NCI-H510A (cell line): ENCODE measurements around the gene NUPR1.
"Not testable (repeated sequence)": the region's sequence is repeated elsewhere in the genome, so short reads cannot be mapped to it uniquely, and the experiment has no call there.

Source experiments
- DNase-seq: peaks from one replicate; lab custom pipeline; 2025; lab: John Stamatoyannopoulos, UW

NUPR1 gene, protein sequence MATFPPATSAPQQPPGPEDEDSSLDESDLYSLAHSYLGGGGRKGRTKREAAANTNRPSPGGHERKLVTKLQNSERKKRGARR

DNA sequence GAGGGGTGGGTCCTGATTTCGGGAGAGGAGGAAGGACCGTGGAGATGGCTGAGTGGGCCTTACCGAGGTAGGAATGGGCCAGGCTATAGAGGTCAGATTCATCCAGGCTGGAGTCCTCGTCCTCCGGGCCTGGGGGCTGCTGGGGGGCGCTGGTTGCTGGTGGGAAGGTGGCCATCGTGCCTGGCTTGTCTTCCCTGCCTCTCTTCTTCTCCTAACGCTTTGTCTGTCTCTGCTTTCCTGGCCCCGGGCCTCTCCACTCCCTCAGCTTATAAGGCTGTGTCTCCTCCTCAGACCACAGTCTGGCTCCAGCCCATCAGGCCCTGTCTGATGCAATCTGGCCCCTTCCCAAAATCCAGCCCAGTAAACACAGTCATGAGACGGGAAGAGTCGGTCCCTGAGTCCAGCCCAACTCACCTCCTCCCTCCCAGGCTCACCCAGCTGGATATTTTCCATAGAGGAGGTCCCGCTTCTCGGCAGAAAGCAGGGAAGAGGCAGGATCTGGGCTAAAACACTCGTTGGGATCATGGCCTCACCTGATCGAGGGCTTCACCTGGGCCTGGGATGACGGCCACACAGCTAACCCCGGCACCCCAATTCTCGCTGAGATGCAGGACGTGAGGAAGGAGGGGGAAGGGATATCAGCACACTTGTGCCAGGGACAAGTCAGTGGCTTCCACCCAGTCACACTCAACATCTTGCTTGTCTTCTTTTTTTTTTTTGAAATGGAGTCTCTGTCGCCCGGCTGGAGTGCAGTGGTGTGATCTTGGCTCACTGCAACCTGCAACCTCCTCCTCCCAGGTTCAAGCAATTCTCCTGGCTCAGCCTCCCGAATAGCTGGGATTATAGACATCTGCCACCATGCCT is at the start of gene NUPR1:
Gene NUPR1, minus strand, starts transcription at position 242 of the 864 bp plus-strand sequence. Its CDS starts 67 bp downstream, at position 175.
- DNase-seq = no peak

DNA sequence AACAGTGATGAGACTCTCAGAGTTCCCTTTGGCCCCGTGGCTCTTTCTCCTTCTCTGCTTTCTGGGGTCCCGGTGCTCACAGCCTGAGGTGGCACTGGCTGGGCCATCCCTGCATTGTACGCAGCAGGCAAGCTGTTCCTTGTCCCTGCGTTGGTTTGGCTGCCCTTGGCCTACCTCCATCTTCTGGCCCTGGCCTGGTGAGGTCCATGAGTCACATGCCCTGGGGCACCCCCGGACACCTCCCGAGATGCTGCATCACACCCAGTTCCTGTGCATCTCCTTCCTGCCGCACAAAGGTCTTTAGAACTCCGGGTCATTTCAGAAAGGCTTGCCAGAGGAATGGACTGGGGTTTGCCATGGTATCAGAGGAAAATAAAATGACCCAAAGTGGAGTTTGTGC is 48.6 kb upstream of the NUPR1 start:
- no peak for DNase-seq

DNA sequence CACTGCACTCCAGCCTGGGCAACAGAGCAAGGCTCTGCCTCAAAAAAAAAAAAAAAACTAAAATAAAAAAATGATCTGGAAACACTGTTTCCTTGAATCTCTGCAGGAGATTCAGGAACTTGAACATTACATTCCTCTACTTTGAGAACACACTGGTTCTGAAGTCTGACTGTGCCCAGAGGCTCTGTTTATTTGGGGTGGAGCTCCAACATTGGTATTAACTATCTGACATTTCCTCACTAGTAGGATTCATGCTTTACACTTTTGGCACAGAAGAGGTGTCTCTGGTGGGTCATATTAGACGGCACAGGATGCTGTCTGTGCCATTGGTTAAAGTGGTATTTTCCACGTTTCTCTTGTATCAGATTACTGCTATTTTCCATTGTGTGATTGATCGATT is 47.7 kb upstream of the NUPR1 start:
- no peak for DNase-seq

DNA sequence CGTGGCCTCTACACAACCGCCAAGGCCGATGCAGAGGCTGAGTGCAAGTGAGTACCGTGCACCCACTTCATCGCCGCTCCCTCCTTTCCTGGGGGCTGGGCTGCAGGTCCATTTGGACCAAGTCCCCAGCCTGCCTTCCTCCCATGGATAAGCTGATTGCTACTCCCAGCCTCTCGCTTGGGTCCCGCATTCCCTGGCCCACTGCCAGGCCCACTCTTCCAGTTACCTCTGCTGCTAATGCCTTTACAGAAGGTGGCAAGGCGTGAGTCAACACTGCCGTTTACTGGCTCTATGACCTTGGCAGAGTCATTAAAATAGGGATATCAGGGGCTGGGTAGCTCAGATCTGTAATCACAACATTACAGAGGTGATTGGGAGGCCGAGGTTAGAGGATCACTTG is 46.9 kb upstream of the NUPR1 start:
- DNase-seq = no peak

DNA sequence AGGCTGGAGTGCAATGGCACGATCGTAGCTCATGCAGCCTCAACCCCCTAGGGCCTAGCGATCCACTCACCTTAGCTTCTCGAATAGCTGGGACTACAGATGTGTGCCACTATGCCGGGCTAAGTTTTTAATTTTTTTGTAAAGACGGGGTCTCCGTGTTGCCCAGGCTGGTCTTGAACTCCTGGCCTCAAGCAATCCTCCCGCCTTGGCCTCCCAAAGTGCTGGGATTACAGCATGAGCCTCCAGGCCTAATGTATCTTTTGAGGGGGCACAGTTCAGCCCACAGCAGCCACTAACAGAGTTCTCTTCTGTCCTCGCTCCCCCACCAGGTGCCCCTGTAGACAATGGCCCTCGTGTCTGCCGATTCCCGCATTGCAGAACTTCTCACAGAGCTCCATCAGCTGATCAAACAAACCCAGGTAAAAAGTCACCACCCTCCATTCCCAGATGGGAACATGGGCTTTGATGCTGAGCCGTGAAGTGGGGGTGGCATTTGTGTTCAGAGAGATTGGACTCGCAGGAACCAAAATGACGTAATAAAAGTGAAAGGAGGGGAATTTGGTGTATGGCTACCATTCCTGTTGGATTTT is 42.0 kb upstream of the NUPR1 start:
- no peak for DNase-seq

DNA sequence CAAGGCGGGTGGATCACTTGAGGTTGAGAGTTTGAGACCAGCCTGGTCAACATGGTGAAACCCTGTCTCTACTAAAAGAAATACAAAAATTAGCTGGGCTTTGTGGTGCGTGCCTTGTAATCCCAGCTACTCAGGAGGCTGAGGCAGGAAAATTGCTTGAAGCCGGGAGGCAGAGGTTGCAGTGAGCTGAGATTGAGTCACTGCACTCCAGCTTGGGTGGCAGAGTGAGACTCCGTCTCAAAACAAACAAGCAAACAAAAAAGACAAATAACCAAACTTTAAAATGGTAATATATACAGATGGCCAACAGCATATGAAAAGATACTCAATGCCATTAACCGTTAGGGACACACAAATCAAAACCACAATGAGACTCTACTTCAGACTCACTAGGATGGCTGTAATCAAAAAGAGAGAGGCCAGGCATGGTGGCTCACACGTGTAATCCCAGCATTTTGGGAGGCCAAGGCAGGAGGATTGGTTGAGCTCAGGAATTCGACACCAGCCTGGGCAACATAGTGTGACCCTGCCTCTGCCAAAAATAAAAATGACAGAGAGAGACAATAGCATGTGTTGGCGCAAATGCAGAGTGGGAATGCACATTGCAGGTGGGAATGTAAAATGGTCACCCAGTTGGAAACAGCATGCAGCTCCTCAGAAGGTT is 36.8 kb upstream of the NUPR1 start:
- DNase-seq = no peak

DNA sequence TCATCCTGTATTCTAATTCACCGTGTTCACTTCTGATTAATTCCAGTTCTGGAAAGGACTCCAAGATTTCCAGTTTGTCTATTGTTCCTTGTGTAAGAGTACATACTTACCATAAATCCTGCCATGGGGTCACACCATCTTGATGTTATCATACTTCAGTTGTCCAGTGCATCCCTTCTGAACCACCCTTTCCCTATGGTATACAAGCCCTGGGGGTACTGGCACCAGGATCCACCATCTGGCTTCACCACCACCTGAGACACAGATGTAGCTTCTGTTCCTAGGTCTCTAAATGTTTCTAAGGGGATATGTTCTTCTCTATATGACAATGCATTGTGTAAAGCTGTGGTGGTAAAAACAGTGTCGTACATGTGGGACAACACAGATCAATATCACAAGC is 36.2 kb upstream of the NUPR1 start:
- DNase-seq = no peak

DNA sequence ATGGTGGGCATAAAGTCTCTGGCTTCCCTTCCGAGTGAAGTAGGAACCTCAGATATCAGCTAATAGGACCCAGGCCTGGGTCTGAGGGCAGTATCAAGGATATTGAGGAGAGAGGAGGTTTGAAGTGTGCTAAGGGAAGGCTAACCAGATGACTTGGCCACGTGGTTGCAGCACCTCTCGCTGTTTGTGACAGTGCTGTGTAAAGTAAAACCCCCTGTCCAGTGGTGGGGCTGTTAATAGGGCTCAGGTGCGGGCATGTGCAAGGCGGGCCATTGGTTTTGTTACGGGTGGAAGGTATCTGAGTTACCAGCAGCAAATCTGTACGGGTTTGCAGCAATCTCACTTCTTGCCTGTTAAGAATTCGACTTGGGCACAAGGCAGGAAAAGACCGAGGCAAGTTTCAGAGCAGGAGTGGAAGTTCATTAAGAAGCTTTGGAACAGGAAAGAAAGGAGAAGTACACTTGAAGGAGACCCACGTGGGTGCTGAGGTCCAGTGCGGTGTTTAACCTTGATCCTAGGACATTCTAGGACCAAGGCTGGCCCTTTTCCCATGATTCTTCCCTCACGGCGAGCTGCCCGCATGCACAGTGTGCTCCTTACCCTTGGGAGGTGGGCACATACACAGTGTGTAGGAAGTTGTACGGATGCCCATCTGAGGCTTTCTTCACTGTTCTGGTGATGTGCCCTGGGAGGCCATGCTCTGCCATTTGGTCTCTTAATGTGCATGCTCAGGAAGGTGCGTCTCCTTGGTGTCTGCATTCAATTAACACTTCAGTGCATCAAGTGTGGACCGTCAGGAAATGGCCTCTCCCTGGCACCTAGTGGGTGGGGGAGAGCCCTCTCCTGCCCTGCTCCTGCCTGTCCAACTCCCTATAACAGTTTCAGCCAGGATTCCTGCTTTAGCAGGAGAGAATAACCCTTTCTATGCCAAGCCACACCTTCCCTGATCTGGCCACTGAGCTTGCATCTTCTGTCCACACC is 35.3 kb upstream of the NUPR1 start:
- no peak for DNase-seq

DNA sequence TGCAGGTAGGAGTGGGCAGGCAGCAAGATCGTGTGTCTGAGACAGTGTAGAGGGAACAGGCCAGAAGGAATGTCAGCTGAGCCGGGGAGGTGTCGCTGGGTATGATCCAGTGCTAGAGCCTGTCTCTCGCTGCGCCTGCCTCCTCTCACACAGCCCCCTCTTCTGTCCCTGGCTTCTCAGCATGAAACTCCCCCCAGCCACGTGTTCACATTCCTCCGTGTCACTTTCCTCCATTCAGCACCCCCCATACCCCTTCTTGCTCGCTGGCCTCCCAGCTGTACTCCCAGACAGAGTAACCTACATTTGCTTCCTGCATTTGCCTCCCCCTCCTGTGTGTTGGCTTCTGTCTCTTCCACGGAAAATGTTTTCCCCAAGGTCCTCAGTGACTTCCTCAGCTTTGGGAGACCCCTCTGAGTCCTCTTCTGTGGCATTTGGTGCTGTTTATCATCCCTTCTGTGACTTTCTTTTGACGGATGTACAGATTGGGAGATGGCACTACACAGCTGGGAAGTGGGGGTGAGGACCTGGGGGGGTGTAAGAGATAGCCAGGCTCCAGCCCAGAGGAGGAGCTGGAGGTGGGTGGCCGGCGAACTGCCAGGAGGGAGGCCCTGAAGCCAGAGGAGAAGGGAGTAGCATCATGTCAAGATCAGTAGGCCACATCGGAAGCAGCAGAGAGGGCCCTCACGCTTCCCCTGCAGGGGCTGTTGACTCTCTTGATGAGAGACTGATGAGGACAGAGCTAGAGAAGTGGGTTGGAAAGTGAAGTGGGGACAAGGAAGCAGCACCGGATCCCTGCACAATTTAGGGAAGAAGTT is 34.1 kb upstream of the NUPR1 start:
- no peak for DNase-seq

DNA sequence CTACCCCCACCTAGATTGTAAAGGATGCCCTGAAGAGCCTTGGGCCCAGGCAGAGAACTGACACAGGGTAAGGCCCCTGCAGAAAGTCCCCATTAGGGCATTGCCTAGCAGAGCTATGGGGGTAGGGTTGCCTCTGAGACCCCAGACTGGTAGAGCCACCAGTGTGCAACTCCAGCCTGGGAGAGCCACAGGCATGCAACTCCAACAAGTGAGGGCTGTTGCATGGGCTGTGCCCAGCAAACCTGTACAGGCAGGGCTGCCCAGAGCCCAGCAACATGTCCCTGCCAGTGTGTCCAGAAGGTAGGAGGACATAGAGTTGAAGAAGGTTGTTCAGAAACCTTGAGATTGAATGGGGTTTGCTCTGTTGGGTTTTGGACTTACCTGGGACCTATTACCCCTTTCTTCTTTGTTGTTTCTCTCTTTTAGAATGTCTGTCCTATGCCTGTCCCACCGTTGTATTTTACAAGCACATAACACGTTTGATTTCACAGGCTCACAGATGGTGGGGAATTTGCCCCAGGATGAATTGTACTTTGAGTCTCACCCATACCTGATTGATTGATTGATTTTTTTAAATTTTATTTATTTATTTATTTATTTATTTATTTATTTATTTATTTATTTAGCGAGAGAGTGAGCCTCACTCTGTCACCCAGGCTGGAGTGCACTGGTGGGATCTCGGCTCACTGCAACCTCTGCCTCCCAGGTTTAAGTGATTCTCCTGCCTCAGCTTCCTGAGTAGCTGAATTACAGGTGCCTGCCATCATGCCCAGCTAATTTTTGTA is 31.4 kb upstream of the NUPR1 start:
- DNase-seq = no peak

DNA sequence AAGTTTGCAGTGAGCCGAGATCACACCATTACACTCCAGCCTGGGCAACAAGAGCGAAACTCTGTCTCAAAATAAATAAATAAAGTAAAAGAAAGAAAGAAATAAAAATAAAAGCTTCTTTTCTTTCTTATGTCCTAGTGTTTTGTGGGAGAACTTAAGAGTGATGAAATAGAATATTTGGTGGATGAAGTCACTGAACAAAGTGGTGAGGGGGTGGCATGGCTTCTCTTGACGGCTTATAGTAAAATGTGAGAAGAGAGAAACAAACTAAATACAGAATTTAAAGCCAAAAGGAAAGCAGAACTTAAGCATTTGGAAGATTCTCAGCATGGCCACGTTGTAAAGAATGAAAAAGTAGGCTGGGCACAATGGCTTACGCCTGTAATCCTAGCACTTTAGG is 30.2 kb upstream of the NUPR1 start:
- no peak for DNase-seq

DNA sequence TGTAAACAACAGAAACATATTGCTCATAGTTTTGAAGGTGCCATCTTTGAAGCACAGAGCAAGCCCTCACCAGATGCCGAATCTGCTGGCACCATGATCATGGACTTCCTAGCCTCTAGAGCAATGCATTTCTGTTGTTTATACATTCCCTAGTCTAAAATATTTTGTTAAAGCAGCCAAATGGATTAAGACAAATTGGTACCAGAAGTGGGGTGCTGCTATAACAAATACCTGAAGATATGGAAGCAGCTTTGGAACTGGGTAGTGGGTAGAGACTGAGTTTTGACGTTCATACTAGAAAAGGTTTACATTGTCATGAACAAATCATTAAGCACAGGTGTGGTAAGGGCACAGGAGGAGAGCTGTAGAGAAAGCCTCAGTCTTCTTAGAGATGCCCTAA is 28.5 kb upstream of the NUPR1 start:
- DNase-seq = no peak

DNA sequence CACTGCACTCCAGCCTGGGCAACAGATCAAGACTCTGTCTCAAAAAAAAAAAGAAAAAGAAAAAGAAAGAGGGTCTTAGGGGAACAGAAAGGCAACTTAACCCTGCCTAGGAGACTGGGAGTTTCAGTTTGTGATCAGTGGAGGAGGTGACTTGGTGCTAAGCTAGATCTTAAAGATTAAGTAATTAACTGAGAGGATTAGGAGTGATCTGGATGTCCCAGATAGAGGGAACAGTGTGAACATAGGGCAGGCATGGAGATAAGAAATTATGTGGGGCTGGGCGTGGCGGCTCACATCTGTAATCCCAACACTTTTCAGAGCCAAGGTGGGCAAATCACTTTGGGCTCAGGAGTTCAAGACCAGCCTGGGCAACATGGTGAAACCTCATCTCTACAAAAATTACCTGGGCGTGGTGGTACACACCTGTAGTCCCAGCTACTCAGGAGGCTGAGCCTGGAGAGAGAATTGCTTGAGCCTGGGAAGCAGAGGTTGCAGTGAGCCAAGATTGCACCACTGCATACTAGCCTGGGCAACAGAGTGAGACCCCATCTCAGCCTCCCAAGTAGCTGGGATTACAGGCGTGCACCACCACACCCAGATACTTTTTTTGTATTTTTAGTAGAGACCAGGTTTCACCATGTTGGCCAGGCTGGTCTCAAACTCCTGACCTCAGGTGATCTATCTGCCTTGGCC is 27.6 kb upstream of the NUPR1 start:
- DNase-seq = not testable (repeated sequence)

DNA sequence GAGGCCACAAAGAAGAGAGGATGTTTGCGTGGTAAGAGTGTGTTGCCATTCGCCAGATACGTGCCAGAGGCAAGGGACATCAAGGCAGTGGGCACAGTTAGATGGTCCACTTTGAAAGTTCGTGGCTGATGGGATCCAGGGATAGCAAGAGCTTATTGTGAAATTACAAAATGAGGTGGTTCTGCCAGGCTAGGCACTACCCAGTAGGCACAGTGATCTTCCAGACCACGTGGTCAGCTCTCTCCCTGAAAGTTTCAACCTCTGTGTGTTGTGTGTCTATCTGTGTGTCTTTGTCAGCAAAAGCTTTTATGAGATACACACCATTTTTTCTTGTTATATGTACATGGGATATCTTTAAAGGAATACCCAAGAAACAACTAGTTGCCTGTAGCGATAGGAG is 24.4 kb upstream of the NUPR1 start:
- DNase-seq = no peak

DNA sequence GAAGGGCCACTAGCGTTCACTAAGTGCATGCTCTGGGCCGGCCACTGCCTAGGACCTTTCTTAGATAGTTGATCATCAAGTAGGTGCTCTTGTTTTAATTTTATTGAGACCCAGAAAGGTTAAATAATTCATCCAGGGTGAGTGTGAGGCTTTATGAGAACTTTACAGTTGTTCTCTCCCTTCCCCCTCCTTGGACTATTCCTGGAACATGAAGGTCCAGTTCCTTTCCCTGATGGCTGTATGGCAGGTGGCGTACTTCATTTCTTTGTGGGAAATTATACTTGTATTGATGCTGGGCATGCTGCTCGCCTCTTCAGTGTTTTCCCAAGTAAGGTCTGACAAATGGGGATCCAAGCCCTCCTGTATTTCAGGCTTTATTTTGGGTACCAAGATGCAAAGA is 23.4 kb upstream of the NUPR1 start:
- no peak for DNase-seq

DNA sequence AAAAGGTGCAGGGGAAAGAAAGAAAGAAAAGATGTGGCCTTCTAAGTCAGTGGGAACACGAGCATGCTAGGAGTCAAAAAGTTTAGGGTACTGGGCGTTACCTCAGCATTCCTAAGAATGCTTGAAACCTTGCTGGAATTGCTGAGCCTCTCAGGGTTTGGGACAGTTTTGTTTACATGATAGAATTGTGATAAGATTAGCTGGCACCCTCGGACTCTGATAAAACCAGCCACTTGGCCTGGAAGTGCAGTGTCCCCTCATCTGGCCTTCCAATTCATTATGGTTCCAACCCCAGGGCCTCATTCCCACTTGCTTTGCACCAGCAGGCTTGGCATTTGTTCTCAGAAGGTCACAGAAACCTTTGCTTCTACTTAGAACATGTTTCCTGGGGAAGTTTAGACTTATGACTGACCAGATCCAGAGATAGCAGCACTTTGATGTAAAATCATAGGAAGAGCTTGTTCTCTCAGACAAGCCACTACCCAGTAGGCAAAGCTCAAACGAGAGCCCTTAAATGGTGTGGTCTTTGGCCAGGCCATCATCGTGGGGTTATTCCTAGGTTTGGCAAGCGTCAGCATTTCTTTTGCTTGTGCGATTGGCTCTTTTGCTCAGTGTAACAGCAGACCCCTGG is 22.9 kb upstream of the NUPR1 start:
- DNase-seq = no peak

DNA sequence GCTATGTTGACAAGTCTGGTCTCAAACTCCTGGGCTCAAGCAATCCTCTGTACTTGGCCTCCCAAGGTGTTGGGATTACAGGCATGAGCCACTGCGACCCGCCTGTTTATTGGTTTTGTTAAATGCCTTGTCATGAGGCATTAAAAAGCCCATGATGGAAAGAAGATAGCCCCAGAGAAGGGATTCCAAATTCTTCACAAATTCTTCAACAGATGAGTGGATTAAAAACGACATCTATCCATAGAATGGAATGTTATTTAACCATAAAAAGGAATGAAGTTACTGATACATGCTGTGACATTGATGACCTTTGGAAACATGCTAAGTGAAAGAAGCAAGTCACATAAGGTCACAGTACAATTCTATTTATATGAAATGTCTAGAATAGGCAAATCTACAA is 19.7 kb upstream of the NUPR1 start:
- DNase-seq = no peak

DNA sequence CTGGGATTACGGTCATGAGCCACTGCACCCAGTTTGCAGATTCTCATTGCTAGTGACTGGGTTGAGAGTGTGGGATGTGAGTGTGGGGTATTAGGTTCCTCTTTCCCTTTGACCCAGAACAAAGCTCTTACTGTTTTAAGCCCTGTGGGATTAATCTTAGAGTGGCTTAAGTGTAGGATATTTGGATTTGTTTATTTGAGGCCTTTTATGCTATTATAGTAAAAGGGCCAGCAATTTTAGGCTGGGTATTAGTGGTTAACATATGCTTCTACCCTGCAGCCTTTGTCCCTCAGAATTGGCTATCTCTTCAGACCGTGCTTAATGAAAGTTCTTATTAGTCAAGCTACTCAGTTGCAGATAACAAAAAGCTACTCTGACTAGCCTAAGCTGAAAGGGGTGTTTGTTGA is 18.1 kb upstream of the NUPR1 start:
- DNase-seq = no peak

DNA sequence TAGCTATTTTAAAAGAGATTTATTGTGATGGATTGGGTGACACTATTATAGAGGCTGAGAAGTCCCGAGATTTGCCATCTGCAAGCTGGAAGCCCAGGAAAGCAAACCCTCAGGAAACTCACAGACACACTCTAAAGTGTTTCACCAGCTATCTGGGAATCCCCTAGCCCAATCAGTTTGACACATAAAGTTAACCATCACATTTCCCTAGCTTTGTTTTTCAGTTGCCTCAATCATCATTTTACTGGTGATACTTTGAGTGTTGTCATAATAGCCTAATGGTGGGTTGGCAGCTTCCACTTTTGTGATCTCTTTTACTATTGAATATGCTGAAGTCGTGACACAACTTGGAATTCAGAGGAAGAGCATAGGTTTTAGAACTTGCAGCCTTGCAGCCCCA is 16.8 kb upstream of the NUPR1 start:
- DNase-seq = no peak
